GM21390 (cell line): Measurements from ENCODE around the gene MAP2K5.
"Not testable (repeated sequence)": the region's sequence is repeated elsewhere in the genome, so short reads cannot be mapped to it uniquely, and the experiment has no call there.

Experiments
- ATAC-seq: cut with Tn5 transposase; IDR thresholded peaks from one replicate; pipeline ENCODE4 v1.9.1; 2021; ENCODE audit not compliant: unreplicated experiment

The MAP2K5 gene

GRCh38 chr15:67652586-67652985 lies 110.1 kb downstream of the MAP2K5 start:
- ATAC-seq, result no peak

GRCh38 chr15:67660446-67660845 lies 117.9 kb downstream of the MAP2K5 start:
- no peak for ATAC-seq

- no peak for ATAC-seq
These were observed 118.5 kb downstream of the MAP2K5 start for GRCh38 chr15:67660874-67661606.

GRCh38 chr15:67670647-67671305 lies 128.3 kb downstream of the MAP2K5 start:
- no peak for ATAC-seq

GRCh38 chr15:67672834-67673233 lies 130.3 kb downstream of the MAP2K5 start:
- not testable (repeated sequence) for ATAC-seq

- ATAC-seq, result no peak
These were observed 132.5 kb downstream of the MAP2K5 start for GRCh38 chr15:67674983-67675382.

GRCh38 chr15:67678089-67678488 lies 135.6 kb downstream of the MAP2K5 start:
- ATAC-seq, result no peak

- ATAC-seq, result no peak
These were observed 136.5 kb downstream of the MAP2K5 start for GRCh38 chr15:67678993-67679392.

GRCh38 chr15:67680641-67681040 lies 138.1 kb downstream of the MAP2K5 start:
- ATAC-seq, result no peak

- no peak for ATAC-seq
These were observed 142.6 kb downstream of the MAP2K5 start for GRCh38 chr15:67685008-67685599.

GRCh38 chr15:67685716-67686115 lies 143.2 kb downstream of the MAP2K5 start:
- no peak for ATAC-seq

- no peak for ATAC-seq
These were observed 148.4 kb downstream of the MAP2K5 start for GRCh38 chr15:67690936-67691335.

GRCh38 chr15:67691450-67691849 lies 148.9 kb downstream of the MAP2K5 start:
- no peak for ATAC-seq

GRCh38 chr15:67692573-67692972 lies 150.1 kb downstream of the MAP2K5 start:
- no peak for ATAC-seq

GRCh38 chr15:67696087-67696486 lies 153.6 kb downstream of the MAP2K5 start:
- no peak for ATAC-seq

- ATAC-seq, result no peak
These were observed 157.5 kb downstream of the MAP2K5 start for GRCh38 chr15:67700023-67700422.

- ATAC-seq, result no peak
These were observed 159.2 kb downstream of the MAP2K5 start for GRCh38 chr15:67701669-67702068.

- no peak for ATAC-seq
These were observed 165.2 kb downstream of the MAP2K5 start for GRCh38 chr15:67707520-67708283.

GRCh38 chr15:67708500-67708899 lies 166.0 kb downstream of the MAP2K5 start:
- ATAC-seq, result no peak

GRCh38 chr15:67715170-67715569 lies 172.7 kb downstream of the MAP2K5 start:
- ATAC-seq, result no peak

GRCh38 chr15:67716171-67716570 lies 173.7 kb downstream of the MAP2K5 start:
- ATAC-seq, result no peak
